ENCODE measurements around the gene ZBTB7B.

The ZBTB7B gene

GRCh38 chr1:155018617-155019348 lies 16.2 kb downstream of the ZBTB7B start:
- DNase-seq: no peak

- DNase-seq: no peak
These were observed 17.0 kb downstream of the ZBTB7B start for GRCh38 chr1:155019377-155020245.

- DNase-seq: no peak
These were observed 19.7 kb downstream of the ZBTB7B start for GRCh38 chr1:155022136-155022926.

- DNase-seq: no peak
These were observed 20.3 kb downstream of the ZBTB7B start for GRCh38 chr1:155022927-155023236.

GRCh38 chr1:155023627-155024026 lies 21.0 kb downstream of the ZBTB7B start:
- DNase-seq: no peak

- no peak for DNase-seq
These were observed 21.7 kb downstream of the ZBTB7B start for GRCh38 chr1:155024315-155024714.

- DNase-seq: no peak
These were observed 23.6 kb downstream of the ZBTB7B start for GRCh38 chr1:155026154-155026553.

- DNase-seq: no peak
These were observed 24.0 kb downstream of the ZBTB7B start for GRCh38 chr1:155026588-155026987.

- DNase-seq: no peak
These were observed 27.1 kb downstream of the ZBTB7B start for GRCh38 chr1:155029513-155030242.

- DNase-seq: no peak
These were observed 27.7 kb downstream of the ZBTB7B start for GRCh38 chr1:155030243-155030795.

GRCh38 chr1:155030899-155031298 lies 28.3 kb downstream of the ZBTB7B start:
- no peak for DNase-seq

- DNase-seq: no peak
These were observed 30.3 kb downstream of the ZBTB7B start for GRCh38 chr1:155032886-155033285.

- DNase-seq: no peak
These were observed 30.9 kb downstream of the ZBTB7B start, which contains the start of the genes DCST1 and DCST2 for GRCh38 chr1:155033524-155033923. DCST1 (plus strand) TSS chr1:155033824; CDS start chr1:155034037, 213 bp downstream. DCST2 (minus strand) TSS chr1:155033781; CDS start chr1:155033701, 80 bp downstream.

- DNase-seq: no peak
These were observed 32.0 kb downstream of the ZBTB7B start for GRCh38 chr1:155034318-155035208.

- no peak for DNase-seq
These were observed 33.3 kb downstream of the ZBTB7B start for GRCh38 chr1:155035936-155036335.

GRCh38 chr1:155037043-155037442 lies 34.4 kb downstream of the ZBTB7B start:
- no peak for DNase-seq

GRCh38 chr1:155037851-155038441 lies 35.3 kb downstream of the ZBTB7B start:
- DNase-seq: no peak

- DNase-seq: no peak
These were observed 36.2 kb downstream of the ZBTB7B start for GRCh38 chr1:155038602-155039307.

GRCh38 chr1:155039308-155039669 lies 36.7 kb downstream of the ZBTB7B start:
- DNase-seq: no peak
